Mucosa of stomach (tissue), 1 donor: ENCODE measurements around the gene TP53I11.
A peak's percentile ranks its signal among the peaks of the same experiment; 100 is the strongest.

Experiments used
- H3K27me3 ChIP-seq: one replicate; pipeline ENCODE4 v1.7.0; 2013; ENCODE audit warnings: mild to moderate bottlenecking, low read length; ENCODE audit not compliant: control insufficient read depth, insufficient read depth
- H3K36me3 ChIP-seq: one replicate; pipeline ENCODE4 v1.7.0; 2013; ENCODE audit warnings: low read length; ENCODE audit not compliant: control insufficient read depth, insufficient read depth
- H3K4me1 ChIP-seq: one replicate; pipeline ENCODE4 v1.7.0; 2013; ENCODE audit warnings: mild to moderate bottlenecking, low read length; ENCODE audit not compliant: control insufficient read depth, insufficient read depth
- H3K4me3 ChIP-seq: one replicate; pipeline ENCODE4 v1.7.0; 2013; ENCODE audit warnings: low read length
- H3K9ac ChIP-seq: one replicate; pipeline ENCODE4 v1.7.0; 2013; ENCODE audit warnings: mild to moderate bottlenecking, low read length, moderate library complexity
- H3K9me3 ChIP-seq: one replicate; pipeline ENCODE4 v1.7.0; 2013; ENCODE audit warnings: mild to moderate bottlenecking, low read length, moderate library complexity; ENCODE audit not compliant: control insufficient read depth
- donor health status: Pancreatic carcinoma.

Gene TP53I11

GRCh38 chr11:44901120-44901633, 49.5 kb downstream of the TP53I11 start:
- H3K4me3 ChIP-seq: no peak overlapping the region
- peaks cover under 1% of the 10 kb centered on the region for H3K4me1 ChIP-seq
- H3K9ac ChIP-seq: no peak overlapping the region
- H3K9me3 ChIP-seq: no peaks in the 10 kb centered on the region
- H3K36me3 ChIP-seq: no peaks in the 10 kb centered on the region
- no peaks in the 10 kb centered on the region for H3K27me3 ChIP-seq

GRCh38 chr11:44899959-44900358, 50.7 kb downstream of the TP53I11 start:
- no peaks in the 10 kb centered on the region for H3K4me1 ChIP-seq
- H3K4me3 ChIP-seq: no peak overlapping the region
- peaks cover 6% of the 10 kb centered on the region for H3K27me3 ChIP-seq
- no peaks in the 10 kb centered on the region for H3K36me3 ChIP-seq
- no peaks in the 10 kb centered on the region for H3K9me3 ChIP-seq
- no peak overlapping the region for H3K9ac ChIP-seq

GRCh38 chr11:44893846-44894617, 56.7 kb downstream of the TP53I11 start:
- no peak overlapping the region for H3K4me3 ChIP-seq
- no peak overlapping the region for H3K9ac ChIP-seq
- peaks cover 8% of the 10 kb centered on the region for H3K4me1 ChIP-seq
- no peaks in the 10 kb centered on the region for H3K9me3 ChIP-seq
- H3K36me3 ChIP-seq: no peaks in the 10 kb centered on the region
- H3K27me3 ChIP-seq: peaks cover 9% of the 10 kb centered on the region

- peaks cover 8% of the 10 kb centered on the region for H3K4me1 ChIP-seq
- H3K9me3 ChIP-seq: no peaks in the 10 kb centered on the region
- no peak overlapping the region for H3K4me3 ChIP-seq
- peaks cover 9% of the 10 kb centered on the region for H3K27me3 ChIP-seq
- H3K9ac ChIP-seq: no peak overlapping the region
- no peaks in the 10 kb centered on the region for H3K36me3 ChIP-seq
These were observed 57.3 kb downstream of the TP53I11 start for GRCh38 chr11:44893308-44893822.

- H3K4me3 ChIP-seq: no peak overlapping the region
- no peaks in the 10 kb centered on the region for H3K36me3 ChIP-seq
- H3K9me3 ChIP-seq: no peaks in the 10 kb centered on the region
- H3K9ac ChIP-seq: no peak overlapping the region
- peaks cover 9% of the 10 kb centered on the region for H3K27me3 ChIP-seq
- H3K4me1 ChIP-seq: peaks cover 8% of the 10 kb centered on the region
These were observed 57.8 kb downstream of the TP53I11 start for GRCh38 chr11:44892843-44893242.

GRCh38 chr11:44889266-44889665, 61.4 kb downstream of the TP53I11 start:
- no peak overlapping the region for H3K4me3 ChIP-seq
- H3K36me3 ChIP-seq: no peaks in the 10 kb centered on the region
- H3K27me3 ChIP-seq: no peaks in the 10 kb centered on the region
- peaks cover 31% of the 10 kb centered on the region for H3K4me1 ChIP-seq
- no peak overlapping the region for H3K9ac ChIP-seq
- no peaks in the 10 kb centered on the region for H3K9me3 ChIP-seq

GRCh38 chr11:44887636-44888035, 63.0 kb downstream of the TP53I11 start:
- no peaks in the 10 kb centered on the region for H3K9me3 ChIP-seq
- no peak overlapping the region for H3K9ac ChIP-seq
- no peaks in the 10 kb centered on the region for H3K27me3 ChIP-seq
- H3K36me3 ChIP-seq: no peaks in the 10 kb centered on the region
- H3K4me1 ChIP-seq: peaks cover 39% of the 10 kb centered on the region
- H3K4me3 ChIP-seq: no peak overlapping the region

GRCh38 chr11:44886790-44887140, 63.9 kb downstream of the TP53I11 start:
- no peaks in the 10 kb centered on the region for H3K36me3 ChIP-seq
- no peak overlapping the region for H3K4me3 ChIP-seq
- no peaks in the 10 kb centered on the region for H3K27me3 ChIP-seq
- no peak overlapping the region for H3K9ac ChIP-seq
- H3K4me1 ChIP-seq: peaks cover 47% of the 10 kb centered on the region
- no peaks in the 10 kb centered on the region for H3K9me3 ChIP-seq

GRCh38 chr11:44885919-44886789, 64.5 kb downstream of the TP53I11 start:
- H3K4me1 ChIP-seq: peaks cover 48% of the 10 kb centered on the region
- no peak overlapping the region for H3K4me3 ChIP-seq
- H3K9me3 ChIP-seq: no peaks in the 10 kb centered on the region
- no peaks in the 10 kb centered on the region for H3K27me3 ChIP-seq
- no peak overlapping the region for H3K9ac ChIP-seq
- no peaks in the 10 kb centered on the region for H3K36me3 ChIP-seq

- H3K9ac ChIP-seq: no peak overlapping the region
- no peak overlapping the region for H3K4me3 ChIP-seq
- H3K27me3 ChIP-seq: no peaks in the 10 kb centered on the region
- H3K9me3 ChIP-seq: no peaks in the 10 kb centered on the region
- H3K36me3 ChIP-seq: no peaks in the 10 kb centered on the region
- peaks cover 48% of the 10 kb centered on the region for H3K4me1 ChIP-seq
These were observed 65.4 kb downstream of the TP53I11 start for GRCh38 chr11:44885065-44885810.

- H3K4me3 ChIP-seq: no peak overlapping the region
- H3K9me3 ChIP-seq: no peaks in the 10 kb centered on the region
- H3K36me3 ChIP-seq: no peaks in the 10 kb centered on the region
- H3K9ac ChIP-seq: peak overlapping the region; percentile 8
- H3K4me1 ChIP-seq: peaks cover 48% of the 10 kb centered on the region
- no peaks in the 10 kb centered on the region for H3K27me3 ChIP-seq
These were observed 66.6 kb downstream of the TP53I11 start for GRCh38 chr11:44884056-44884455.
